CD1c-positive myeloid dendritic cell (primary cell): Measurements from ENCODE around the gene PTPRD.

Experiments
- DNase-seq: peaks from one replicate; pipeline ENCODE4 v3.0.0-alpha.2; 2016; ENCODE audit errors: extremely low spot score

Gene PTPRD

DNA sequence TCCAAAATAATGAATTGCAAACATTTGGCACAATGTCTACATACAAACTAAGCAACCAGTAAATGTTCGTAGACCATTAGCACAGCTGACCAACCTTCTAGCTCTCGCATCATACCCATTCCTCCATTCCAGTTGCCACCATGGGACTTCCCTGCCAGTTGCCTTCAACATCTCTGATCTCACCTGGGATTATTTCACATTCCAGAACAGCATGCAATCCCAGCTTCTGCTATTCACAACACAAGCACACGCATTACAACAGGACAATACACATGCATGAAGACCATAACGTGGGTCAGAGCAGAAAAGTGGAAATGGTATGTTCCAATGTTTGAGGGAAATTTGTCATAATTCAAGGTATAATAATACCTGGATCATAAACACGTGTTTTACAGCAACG lies 1965.0 kb downstream of the PTPRD start:
- DNase-seq = no peak

DNA sequence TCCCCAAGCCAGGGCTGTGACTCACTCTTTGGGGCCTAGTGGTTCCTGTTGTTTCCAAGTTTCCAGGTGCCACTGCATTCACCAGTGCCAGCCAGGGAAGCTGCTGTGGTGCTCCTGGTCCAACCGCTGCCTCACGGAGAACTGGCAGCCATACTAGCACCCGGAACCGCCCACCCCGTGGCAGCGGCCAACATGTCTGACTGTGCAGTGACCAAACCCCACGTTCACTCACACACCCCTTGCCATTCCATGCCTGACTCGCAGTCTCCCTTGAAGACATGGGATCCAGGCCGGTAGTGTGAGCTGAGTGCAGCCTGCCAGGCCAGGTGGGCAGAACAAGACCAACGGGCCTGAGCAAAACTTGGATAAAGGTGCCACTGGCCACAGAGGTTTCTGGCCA lies 1968.2 kb downstream of the PTPRD start:
- no peak for DNase-seq

DNA sequence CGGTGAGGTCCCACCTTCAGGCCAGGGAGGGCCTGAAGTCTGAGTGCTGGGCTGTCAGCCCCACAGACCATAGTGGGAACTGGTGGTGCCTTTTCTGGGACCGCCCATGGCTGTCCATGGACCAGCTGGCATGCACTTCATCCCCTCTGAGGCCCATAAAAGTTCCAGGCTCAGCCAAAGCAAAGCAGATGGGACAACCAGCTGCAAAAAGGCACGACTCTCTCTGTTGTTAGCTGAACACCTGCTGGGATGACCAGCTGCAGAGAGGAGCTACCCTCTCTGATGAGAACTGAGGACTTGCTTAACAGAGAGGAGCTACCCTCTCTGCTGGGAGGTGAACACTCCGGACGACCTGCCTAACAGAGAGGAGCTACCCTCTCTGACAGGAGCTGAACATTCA lies 1968.9 kb downstream of the PTPRD start:
- DNase-seq = no peak

DNA sequence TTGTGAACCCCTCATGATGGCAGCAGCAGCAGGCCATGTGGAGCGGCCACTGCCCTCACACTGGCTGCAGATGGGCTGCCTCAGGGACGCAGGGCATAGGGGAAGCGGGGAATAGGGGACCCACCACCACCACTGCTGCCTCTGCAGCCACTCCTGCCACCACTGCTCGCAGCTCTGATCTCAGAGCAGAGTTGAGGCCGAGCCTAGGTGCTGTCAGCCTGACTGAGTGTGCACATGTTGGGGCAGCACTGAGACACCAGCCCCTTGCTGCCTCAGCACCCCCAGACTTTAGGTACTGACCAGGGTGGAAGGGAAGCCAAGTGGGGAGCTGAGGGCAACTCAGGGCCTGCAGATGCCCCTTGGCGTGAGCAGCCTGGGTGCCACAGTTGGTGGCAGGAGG lies 1969.3 kb downstream of the PTPRD start:
- no peak for DNase-seq

DNA sequence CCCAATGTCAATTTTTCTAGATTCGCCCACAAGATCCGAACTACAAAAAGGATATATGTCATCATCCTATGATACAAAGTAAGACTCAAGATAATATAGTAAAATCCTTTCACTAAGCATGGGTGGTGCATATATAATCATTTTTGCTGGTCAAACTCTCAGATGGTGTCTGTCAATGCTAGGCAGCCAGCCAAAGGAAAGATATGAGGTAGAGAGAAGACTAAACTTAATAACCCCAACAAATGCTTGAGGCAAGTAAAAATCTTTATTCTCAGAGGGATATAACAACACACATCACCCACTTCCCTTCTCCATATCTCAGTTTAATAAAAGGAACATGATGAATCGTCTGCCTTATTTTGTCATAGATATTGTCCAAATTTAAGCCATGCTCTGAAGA lies 1972.0 kb downstream of the PTPRD start:
- DNase-seq = no peak

DNA sequence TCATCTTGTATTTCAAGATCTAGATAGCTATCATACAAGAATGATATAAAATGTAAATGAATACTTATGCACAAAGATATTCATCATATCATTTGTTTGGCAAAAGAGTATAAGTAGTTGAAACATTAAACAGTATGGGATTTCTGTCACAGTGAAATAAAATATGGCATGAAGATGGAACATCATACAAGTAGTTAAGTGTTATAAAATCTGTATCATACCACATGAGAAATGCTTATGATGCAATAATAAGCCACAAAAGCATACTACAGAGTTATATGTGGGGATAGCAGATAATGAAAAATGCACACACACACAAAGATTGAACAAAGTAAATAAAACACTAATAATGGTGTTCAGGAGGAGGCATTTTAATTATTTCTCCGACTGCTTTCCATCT lies 1975.2 kb downstream of the PTPRD start:
- DNase-seq = no peak

DNA sequence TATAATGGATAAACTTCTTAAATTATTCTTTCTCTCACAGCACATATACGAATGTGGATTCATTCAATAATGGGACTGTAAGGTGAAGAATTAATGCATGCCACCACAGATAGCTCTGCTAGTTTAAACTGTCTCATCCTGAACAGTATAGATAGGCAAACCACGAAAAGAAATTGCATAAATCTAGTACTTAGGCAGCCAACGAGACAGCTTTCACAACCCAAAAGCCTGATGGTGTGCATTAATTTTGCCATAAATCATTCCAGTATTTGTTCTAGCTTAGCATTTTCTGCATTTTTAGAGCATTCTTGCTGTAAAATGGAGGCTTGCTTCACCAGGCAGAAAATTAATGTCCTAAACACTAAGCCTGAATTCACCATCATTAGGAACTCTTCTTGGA lies 1979.0 kb downstream of the PTPRD start:
- no peak for DNase-seq

DNA sequence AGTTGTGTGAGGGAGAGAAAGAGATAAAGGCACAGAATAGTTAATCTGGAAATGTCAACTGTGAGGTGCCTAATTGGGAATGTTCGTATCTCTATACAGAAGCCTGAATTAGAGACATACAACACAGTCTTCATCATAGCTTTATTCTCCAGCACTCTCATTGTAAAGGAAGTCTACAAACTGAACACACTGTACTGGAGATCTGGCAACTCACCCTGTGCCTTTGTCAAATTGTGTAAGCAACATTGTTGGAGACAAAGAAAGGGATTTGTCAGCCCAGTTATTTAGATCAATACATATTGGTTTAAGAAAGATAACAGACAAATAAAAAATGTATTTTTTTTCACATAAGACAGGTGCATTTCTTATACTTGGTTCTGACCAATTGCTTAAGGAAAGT lies 1980.3 kb downstream of the PTPRD start:
- no peak for DNase-seq

DNA sequence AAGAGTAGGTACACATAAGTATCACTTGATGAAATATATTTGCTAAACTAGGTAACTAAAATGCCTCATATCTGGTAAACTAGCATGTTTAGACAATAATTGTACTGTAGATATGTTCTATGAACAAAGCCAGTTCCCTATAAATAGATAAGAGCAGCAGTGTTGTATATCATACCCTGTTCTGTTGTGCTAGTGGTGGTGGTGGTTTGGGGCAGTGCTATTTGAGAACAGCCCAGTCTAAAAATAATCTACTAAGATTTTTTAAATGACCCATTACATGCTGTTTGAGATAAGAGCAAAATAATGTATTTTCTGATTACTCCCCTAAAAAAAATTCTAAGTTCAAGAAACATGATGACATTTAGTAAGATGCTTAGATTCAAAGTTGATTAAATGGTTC lies 1984.0 kb downstream of the PTPRD start:
- no peak for DNase-seq

DNA sequence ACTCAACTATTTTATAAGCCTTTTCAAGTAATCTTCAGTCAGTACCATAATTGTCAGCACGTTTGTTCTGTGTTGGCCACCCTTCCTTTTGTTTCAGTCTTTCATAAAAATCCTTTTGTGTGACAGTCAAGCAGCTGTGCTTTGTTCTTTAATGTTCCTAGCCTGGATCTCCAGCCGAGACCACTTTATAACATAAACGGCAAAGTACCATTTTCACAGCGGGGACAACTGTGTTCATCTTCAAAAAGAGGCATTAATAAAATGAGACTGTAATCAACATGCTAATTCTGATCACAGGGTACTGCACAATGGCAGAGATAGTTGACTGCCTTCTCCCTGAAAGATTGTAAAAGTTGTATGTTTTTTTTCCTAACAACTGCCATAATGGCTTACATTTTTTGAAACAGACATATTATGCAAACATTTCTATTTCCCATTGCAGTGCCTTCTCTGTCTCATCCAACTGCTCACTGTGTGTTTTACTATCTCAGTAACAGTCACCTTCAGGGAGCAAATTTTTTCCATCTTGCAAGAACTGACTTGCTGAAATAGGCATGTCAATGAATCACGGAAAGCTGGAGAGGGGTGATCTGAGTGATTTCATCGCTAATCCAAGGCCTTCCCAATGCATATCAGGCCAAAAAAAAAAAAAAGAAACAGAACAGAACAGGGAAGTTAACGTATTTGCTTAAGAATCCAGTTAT lies 1984.7 kb downstream of the PTPRD start:
- no peak for DNase-seq

DNA sequence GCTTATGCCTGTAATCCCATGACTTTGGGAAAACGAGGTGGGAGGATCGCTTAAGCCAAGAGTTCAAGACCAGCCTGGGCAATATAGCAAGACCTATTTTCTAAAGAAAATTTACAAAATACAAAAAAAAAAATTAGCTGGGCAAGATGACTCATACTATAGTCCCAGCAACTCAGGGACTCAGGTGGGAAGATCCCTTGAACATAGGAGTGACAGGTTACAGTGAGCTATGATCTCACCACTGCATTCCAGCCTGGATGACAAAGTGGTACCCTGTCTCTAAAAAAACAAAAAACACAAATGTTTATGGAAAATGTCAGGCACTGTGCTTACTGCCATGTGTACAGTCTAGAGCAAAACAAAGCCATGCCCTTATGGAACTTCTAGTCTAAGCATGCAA lies 1989.9 kb downstream of the PTPRD start:
- no peak for DNase-seq

DNA sequence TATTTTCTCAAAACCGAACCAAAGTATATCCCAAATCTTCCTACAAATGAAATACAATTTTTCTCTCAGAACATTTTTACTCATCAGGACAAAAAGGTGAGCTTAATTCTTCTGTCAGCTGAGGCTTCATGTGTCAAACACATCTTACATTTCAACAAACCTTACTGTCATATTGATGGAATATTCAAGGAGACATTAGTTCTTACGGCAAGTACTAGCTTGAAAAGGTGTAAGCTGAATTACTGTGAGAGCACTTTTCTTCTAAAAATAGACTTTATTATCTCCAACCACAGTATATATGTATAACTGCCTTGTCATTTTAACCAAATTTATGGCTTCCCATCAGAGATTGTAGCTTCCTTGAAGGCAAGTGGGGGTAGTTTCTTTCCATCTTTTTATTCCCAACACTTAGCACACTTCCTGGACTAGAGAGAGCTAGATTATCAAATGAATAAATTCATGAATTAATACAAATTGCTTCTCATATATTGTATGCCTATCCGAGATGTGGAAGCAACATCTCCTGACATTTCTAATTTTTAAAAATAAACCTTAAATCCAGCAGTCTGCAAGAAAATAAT lies 1990.5 kb downstream of the PTPRD start:
- no peak for DNase-seq

DNA sequence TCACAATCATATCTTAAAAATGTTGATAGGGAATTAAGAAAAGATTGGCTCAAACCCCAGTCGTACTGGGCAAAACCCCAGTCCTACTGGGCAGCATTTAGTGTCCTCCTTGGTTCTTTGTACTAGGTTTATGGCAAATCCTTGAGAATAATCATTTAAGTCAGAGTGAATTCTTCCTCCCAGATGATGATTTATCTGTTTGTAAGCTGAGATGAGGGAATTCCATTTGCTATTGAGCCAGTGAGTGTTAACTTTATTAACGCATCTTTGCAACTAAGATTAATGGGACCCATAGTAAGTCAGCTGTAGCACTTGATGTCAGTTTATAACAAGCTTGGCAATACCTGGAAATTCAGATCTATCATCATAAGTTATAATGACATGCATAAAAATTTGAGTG lies 1991.4 kb downstream of the PTPRD start:
- no peak for DNase-seq

DNA sequence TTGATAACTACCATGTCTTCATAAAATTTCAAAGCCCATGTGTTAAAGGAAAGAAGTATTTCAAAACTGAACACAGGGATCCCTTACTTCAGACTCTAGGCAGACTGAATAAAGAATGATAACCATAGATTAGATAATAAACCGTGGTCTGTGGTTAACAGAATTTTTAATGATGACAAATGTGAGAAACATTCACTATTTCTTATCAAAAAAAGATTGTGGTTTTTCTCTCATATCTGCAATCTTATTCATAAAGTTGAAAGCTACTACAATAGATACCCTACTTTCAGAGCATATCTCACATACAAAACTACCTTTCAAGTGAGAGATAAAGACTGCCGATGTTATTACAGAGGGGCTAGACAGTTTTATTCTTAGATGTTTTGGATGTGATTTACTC lies 1996.4 kb downstream of the PTPRD start:
- DNase-seq = no peak

DNA sequence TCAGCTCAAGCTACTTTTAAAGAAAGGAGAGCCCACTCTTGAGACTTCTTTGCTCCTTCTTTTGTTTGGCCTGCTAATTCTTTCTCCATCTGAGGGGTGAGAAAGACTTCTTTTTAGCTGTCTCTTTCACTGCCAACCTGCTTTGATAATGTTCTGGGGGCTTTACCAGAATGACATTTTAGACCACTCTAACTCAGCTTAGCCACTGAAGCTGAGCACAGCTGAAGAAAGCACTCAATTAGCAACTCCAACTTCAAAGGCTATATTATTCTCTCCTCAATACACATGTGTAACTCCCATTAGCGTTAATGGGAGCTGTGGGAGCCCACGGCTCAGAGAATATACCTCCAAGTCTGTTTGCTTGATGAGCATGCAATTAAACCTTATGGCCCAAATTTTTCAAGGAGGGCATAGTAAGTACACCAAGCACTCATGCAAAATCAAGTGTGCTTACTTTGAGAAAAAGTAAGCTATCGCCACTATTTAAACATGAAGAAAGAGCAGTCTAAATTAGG lies 1997.8 kb downstream of the PTPRD start:
- DNase-seq = no peak

DNA sequence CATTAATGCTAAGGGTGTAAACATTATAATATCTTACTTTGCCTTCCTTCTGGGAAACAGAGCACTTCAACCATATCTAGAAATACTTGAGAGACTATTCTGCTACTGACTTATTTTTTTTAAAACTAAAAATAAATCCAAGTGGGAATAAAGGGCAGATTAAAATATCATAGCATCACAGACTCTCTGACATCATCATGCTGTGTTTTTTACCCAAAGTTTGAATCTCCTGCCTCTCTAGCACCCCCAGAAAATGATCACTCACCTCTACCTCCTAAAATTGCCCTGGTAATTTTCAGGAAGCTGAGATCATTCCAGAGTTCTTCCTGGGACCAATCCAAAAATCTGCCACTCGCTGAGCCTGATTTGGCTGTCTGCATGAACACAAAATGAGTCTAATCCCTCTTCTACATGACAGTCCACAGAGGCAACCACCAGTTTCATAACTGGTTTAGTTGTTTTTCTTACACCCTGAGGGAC lies 1999.4 kb downstream of the PTPRD start:
- DNase-seq = no peak

DNA sequence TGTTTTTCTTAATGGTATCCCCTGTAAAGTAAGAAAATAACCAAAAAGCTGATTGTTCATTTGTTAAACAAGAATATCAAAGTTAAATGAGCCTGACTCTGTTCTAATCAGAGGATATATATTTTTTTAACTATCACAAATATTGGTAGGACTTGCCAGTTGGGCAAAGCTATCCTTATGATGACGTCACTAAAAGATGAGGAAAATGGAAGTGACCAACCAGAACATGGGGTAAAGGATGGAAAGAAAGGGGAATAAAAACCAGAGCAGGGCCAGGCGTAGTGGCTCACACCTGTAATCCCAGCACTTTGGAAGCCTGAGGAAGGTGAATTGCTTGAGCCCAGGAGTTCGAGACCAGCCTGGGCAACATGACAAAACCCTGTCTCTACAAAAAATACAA lies 2001.6 kb downstream of the PTPRD start:
- DNase-seq = no peak

DNA sequence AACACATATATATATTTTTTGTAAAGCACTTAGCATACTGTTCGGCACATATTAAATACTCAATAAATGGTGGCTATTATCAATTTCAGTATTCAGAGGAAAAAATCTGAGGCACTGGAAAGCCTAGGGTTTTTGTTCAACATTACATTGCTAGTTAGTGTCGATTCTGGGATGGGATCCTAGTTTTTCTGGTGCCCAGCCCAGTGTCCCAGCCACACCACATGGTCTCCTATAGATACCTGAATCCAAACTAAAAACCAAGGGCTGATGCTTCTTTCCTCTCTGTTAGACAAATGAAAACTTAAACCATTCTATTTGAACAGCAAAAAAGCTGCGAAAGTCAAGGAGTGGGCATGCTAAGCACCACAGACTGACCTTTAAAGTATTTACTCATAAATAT lies 2002.5 kb downstream of the PTPRD start:
- DNase-seq = no peak

DNA sequence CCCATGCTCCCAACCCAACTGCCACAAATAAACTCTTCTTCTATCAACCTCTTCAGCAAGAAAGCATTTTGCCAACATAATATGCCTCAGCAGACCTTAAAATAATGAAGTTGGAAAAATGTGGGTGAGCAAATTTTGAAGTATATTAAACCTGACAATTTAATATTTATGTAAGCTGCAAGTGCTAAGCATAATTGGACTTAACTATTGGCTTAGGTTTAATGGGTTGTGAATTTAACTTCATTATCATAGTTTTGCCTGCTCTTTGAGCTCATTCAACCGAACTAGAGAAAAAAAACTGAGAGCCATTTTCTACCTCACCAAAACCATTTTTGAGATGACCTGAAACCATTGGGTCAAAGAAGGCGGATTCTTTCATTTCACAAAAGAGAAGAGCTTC lies 2007.7 kb downstream of the PTPRD start:
- DNase-seq = no peak

DNA sequence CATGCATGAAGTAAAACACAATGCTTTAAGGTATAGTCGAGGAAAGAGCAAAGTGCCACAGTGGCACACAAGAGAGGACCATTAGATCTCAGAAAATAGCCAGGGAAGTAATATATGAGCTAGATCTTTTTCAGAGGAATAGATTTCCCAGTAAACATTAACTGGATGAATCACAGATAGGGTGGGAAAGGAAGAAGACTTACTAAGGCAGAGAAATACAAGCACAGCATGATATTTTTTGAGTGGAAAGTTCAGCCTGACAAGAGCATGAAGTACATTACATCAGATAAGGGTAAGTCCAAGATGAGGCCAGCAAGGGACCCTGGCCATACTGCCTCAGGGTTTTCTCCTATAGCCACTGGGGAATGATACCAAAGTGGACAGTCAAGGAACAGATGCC lies 2008.6 kb downstream of the PTPRD start:
- no peak for DNase-seq

DNA sequence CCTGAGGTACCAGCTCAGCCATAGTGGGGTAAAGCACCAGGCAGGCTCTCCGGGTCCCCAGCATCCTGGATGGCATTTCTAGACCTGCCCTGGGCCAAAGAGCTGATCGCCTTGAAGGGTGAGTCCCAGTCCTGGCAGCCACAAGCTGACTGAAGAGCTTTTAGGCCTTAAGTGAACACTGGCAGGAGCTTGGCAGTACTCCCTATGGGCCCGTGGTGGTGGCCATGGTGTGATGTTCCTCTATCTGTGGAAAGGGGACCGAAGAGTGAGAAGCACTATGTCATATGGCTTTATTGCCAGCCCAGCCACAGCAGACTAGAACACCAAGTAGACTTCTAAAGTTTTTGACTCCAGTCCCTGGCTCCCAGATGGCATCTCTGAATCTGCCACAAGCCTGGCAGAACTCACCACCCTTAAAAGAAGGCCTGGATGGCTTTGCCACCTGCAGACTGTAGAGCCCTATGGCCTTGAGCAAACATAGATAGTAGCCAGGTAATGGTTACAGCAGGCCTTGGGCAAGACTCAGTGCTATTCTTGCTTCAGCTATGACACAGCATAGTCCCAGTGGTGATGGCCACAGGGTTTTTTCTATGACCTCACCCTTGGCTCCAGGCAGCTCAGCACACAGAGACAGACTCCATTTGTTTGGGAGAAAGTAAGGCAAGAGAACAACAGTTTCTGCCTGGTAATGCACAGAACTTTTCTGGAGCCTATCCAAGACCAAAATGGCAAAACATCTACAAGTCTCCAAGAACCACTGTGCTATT lies 2011.7 kb downstream of the PTPRD start:
- no peak for DNase-seq

DNA sequence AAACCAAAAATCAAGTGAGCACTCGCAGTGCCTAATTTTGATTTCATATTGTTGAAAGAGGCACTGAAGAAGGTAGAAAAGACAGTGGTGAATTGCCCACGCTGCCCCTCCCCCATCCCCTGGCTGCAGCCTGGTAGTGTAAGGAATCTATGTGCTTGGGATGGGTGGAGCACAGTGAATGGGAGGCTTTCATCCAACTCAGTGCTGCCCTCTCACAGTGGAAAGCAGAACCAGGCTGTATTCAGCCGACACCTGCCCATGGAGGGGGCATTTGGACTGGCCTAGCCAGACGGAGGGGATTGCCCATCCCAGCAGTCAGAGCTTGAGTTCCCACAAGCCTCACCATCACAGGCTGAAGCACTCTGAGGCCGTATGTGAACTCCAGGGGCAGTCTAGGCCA lies 2012.9 kb downstream of the PTPRD start:
- no peak for DNase-seq

DNA sequence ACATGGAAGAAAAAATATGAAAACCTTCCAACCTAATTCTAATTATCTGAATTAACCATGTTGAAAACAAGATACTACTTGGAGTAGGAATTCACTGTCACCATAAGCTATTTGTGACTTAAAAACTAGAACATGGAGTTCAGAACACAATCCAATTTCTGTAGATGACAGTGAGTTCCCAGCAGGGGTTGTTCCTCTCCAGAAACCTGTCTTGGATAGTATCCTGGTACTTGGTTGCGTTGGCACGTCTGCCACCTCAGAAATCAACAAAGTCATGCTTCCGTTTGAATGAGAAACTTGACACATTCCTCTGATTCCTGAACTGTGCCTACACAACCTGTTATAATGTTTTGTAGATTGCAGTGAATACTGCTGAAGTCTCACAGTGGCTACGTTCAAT lies 2023.3 kb downstream of the PTPRD start:
- no peak for DNase-seq
